HEK293 (cell line): ENCODE results near the gene CD3D.

ENCODE experiments used
- CTCF ChIA-PET: fragments of 350-600 bp; formaldehyde crosslinking; extraction: SDS; loops from one replicate; lab custom pipeline; 2021; ENCODE audit warnings: antibody characterized with exemption; lab: Yijun Ruan, JAX
- POLR2A ChIA-PET: fragments of 300-600 bp; formaldehyde crosslinking; extraction: SDS; loops from one replicate; lab custom pipeline; 2020; ENCODE audit warnings: antibody characterized with exemption, inconsistent platforms; lab: Yijun Ruan, JAX
- H3K27ac ChIP-seq: fragments of 200-500 bp; sonication (Bioruptor generic); 2 replicates; pipeline ENCODE4 v1.5.1; 2014; ENCODE audit warnings: low read depth, low read length, control low read depth, inconsistent platforms; ENCODE audit errors: extremely low read depth
- H3K36me3 ChIP-seq, 2 experiments: fragments of 200-500 bp in 1 of 2; sonication (Bioruptor generic) in 1 of 2; 1 replicate in 1 of 2; 2 replicates in 1 of 2; pipeline ENCODE4 v1.5.1; 2014 to 2017; ENCODE audit warnings: inconsistent platforms in 2 of 2, low read length in 2 of 2; ENCODE audit not compliant: control insufficient read depth in 2 of 2, insufficient read depth in 1 of 2
- H3K4me1 ChIP-seq: fragments of 200-500 bp; sonication (Bioruptor generic); 2 replicates; pipeline ENCODE4 v1.5.1; 2014; ENCODE audit warnings: mild to moderate bottlenecking, low read length, inconsistent platforms; ENCODE audit not compliant: control insufficient read depth, insufficient read depth
- H3K4me3 ChIP-seq: 2 replicates; pipeline ENCODE4 v1.5.1; 2011; ENCODE audit warnings: low read depth, mild to moderate bottlenecking, control low read depth, low read length, moderate library complexity
- H3K9me3 ChIP-seq: fragments of 200-500 bp; sonication (Bioruptor generic); 2 replicates; pipeline ENCODE4 v1.5.1; 2014; ENCODE audit warnings: low read depth, low read length, inconsistent platforms; ENCODE audit not compliant: control insufficient read depth, insufficient read depth
- FEZF1 ChIP-seq: fragments of 450-650 bp; formaldehyde crosslinking; IDR thresholded peaks from 2 replicates; pipeline ENCODE4 v1.5.1; 2016; ENCODE audit warnings: missing biosample characterization, missing genetic modification characterization
- GLIS1 ChIP-seq: fragments of 450-650 bp; formaldehyde crosslinking; IDR thresholded peaks from 2 replicates; pipeline ENCODE4 v1.5.1; 2016; ENCODE audit warnings: missing biosample characterization, missing genetic modification characterization
- KLF1 ChIP-seq: fragments of 450-650 bp; formaldehyde crosslinking; IDR thresholded peaks from 2 replicates; pipeline ENCODE4 v1.5.1; 2016; ENCODE audit warnings: missing biosample characterization, missing genetic modification characterization
- KLF9 ChIP-seq: fragments of 450-650 bp; formaldehyde crosslinking; IDR thresholded peaks from 2 replicates; pipeline ENCODE4 v1.5.1; 2016; ENCODE audit warnings: missing biosample characterization, missing genetic modification characterization, low read depth
- MEIS1 ChIP-seq: sonication (generic); formaldehyde crosslinking; IDR thresholded peaks from 2 replicates; pipeline ENCODE4 v1.8.1; 2022; ENCODE audit warnings: missing genetic modification reagents, mild to moderate bottlenecking, borderline replicate concordance
- PRDM2 ChIP-seq: fragments of 450-650 bp; formaldehyde crosslinking; IDR thresholded peaks from 2 replicates; pipeline ENCODE4 v1.5.1; 2016; ENCODE audit warnings: missing biosample characterization, missing genetic modification characterization, borderline replicate concordance
- ZBTB1 ChIP-seq: fragments of 450-650 bp; formaldehyde crosslinking; IDR thresholded peaks from 2 replicates; pipeline ENCODE4 v1.5.1; 2016; ENCODE audit warnings: missing biosample characterization, missing genetic modification characterization
- ZNF132 ChIP-seq: fragments of 450-650 bp; formaldehyde crosslinking; IDR thresholded peaks from 2 replicates; pipeline ENCODE4 v1.5.1; 2017; ENCODE audit warnings: missing biosample characterization, missing genetic modification characterization, borderline replicate concordance
- ZNF155 ChIP-seq: fragments of 450-650 bp; formaldehyde crosslinking; IDR thresholded peaks from 2 replicates; pipeline ENCODE4 v1.5.1; 2016; ENCODE audit warnings: missing biosample characterization, missing genetic modification characterization
- ZNF23 ChIP-seq: fragments of 450-650 bp; formaldehyde crosslinking; IDR thresholded peaks from 2 replicates; pipeline ENCODE4 v1.5.1; 2016; ENCODE audit warnings: missing biosample characterization, missing genetic modification characterization, borderline replicate concordance
- ZNF266 ChIP-seq: fragments of 450-650 bp; formaldehyde crosslinking; IDR thresholded peaks from 2 replicates; pipeline ENCODE4 v1.5.1; 2016; ENCODE audit warnings: missing biosample characterization, missing genetic modification characterization, low read depth
- ZNF292 ChIP-seq: fragments of 450-650 bp; formaldehyde crosslinking; IDR thresholded peaks from 2 replicates; pipeline ENCODE4 v1.5.1; 2016; ENCODE audit warnings: low read depth, missing biosample characterization, missing genetic modification characterization, borderline replicate concordance
- ZNF37A ChIP-seq: fragments of 450-650 bp; IDR thresholded peaks from 2 replicates; pipeline ENCODE4 v1.5.1; 2018; ENCODE audit warnings: missing biosample characterization, missing genetic modification characterization
- ZNF391 ChIP-seq: fragments of 450-650 bp; formaldehyde crosslinking; IDR thresholded peaks from 2 replicates; pipeline ENCODE4 v1.5.1; 2016; ENCODE audit warnings: low read depth, missing biosample characterization, missing genetic modification characterization, borderline replicate concordance
- ZNF394 ChIP-seq: fragments of 450-650 bp; formaldehyde crosslinking; IDR thresholded peaks from 2 replicates; pipeline ENCODE4 v1.5.1; 2016; ENCODE audit warnings: missing biosample characterization, missing genetic modification characterization, mild to moderate bottlenecking, moderate library complexity, borderline replicate concordance
- ZNF404 ChIP-seq: fragments of 450-650 bp; formaldehyde crosslinking; IDR thresholded peaks from 2 replicates; pipeline ENCODE4 v1.5.1; 2017; ENCODE audit warnings: missing biosample characterization, missing genetic modification characterization
- ZNF473 ChIP-seq: fragments of 450-650 bp; formaldehyde crosslinking; IDR thresholded peaks from 2 replicates; pipeline ENCODE4 v1.5.1; 2017; ENCODE audit warnings: missing biosample characterization, missing genetic modification characterization
- ZNF48 ChIP-seq: fragments of 450-650 bp; formaldehyde crosslinking; IDR thresholded peaks from 2 replicates; pipeline ENCODE4 v1.5.1; 2016; ENCODE audit warnings: missing biosample characterization, missing genetic modification characterization
- ZNF555 ChIP-seq: fragments of 450-650 bp; formaldehyde crosslinking; conservative IDR thresholded peaks from 2 replicates; pipeline ENCODE4 v1.5.1; 2017; ENCODE audit warnings: missing biosample characterization, mild to moderate bottlenecking, missing genetic modification characterization, inconsistent platforms
- ZNF626 ChIP-seq: fragments of 450-650 bp; sonication (Bioruptor Pico); formaldehyde crosslinking; IDR thresholded peaks from 2 replicates; pipeline ENCODE4 v1.5.1; 2018; ENCODE audit warnings: missing biosample characterization, missing genetic modification characterization, inconsistent platforms
- ZNF670 ChIP-seq: fragments of 450-650 bp; formaldehyde crosslinking; IDR thresholded peaks from 2 replicates; pipeline ENCODE4 v1.5.1; 2016; ENCODE audit warnings: missing biosample characterization, missing genetic modification characterization, low read depth
- ZNF792 ChIP-seq: fragments of 450-650 bp; formaldehyde crosslinking; IDR thresholded peaks from 2 replicates; pipeline ENCODE4 v1.5.1; 2016; ENCODE audit warnings: missing biosample characterization, missing genetic modification characterization

CD3D gene

GRCh38 chr11:118322721-118323120, 19.8 kb downstream of the CD3D start (continued):
- TF ChIP-seq ZNF626 (tag by site-specific recombination) (no peak), MEIS1 (no peak), ZNF48 (no peak), ZNF391 (tag by site-specific recombination) (no peak), FEZF1 (tag by site-specific recombination) (no peak), ZNF155 (tag by site-specific recombination) (no peak)
- TF ChIP-seq, all 188 proteins: peak for 0

GRCh38 chr11:118321386-118322082, 21.0 kb downstream of the CD3D start:
- CTCF ChIA-PET, result interaction anchor here (0.6 to 1.3 kb wide), 2 partner anchors 10 to 516 kb away, joined by 3 to 4 read pairs; no protein-coding TSS in a partner anchor

More at GRCh38 chr11:118321386-118322082, 21.0 kb downstream of the CD3D start:
- H3K9me3 ChIP-seq, result no peaks in the 10 kb centered on the region
- H3K36me3 ChIP-seq, result no peaks in the 10 kb centered on the region
- no peak for TF ChIP-seq ZNF404 (tag by site-specific recombination)
- TF ChIP-seq ZNF555 (tag by site-specific recombination), result no peak
- TF ChIP-seq ZNF394 (tag by site-specific recombination), result no peak
- TF ChIP-seq GLIS1 (tag by site-specific recombination), result no peak
- TF ChIP-seq ZNF37A (tag by site-specific recombination), result no peak
- TF ChIP-seq ZNF132 (tag by site-specific recombination), result no peak
- no peak for TF ChIP-seq ZNF670
- TF ChIP-seq ZNF23 (tag by site-specific recombination), result no peak
- TF ChIP-seq PRDM2 (tag by site-specific recombination), result no peak
- no peak for TF ChIP-seq KLF9 (tag by site-specific recombination)
- no peak for TF ChIP-seq ZNF473
- TF ChIP-seq ZNF792 (tag by site-specific recombination), result no peak
- TF ChIP-seq ZBTB1, result no peak
- no peak for TF ChIP-seq ZNF292
- no peak for TF ChIP-seq ZNF266 (tag by site-specific recombination)
- no peak for TF ChIP-seq KLF1
- H3K4me1 ChIP-seq, result no peaks in the 10 kb centered on the region
- POLR2A ChIA-PET, result no interaction called here
- no peak overlapping the region for H3K27ac ChIP-seq
- H3K4me3 ChIP-seq, result no peak overlapping the region
